Placental pericyte (primary cell): ENCODE measurements around the gene TRIM60. TPM values are rescaled to one million over a fixed set of nuclear protein-coding genes. Genes with fewer than 3 reads are reported as not detected.

Experiments used
- small RNA-seq: library from RNA; depleted of rRNA; stranded (forward); fragments of <200 nt; gene quantifications from one replicate; pipeline ENCODE3, GENCODE V24; 2012; ENCODE audit warnings: low replicate concordance
- total RNA-seq: library from RNA; depleted of rRNA; stranded (reverse); fragments of >200 nt; gene quantifications from 2 replicates; pipeline ENCODE4 v1.2.3, GENCODE V29; 2012

Gene TRIM60
- 0.88 and 1.1 TPM in 2 replicates for total RNA-seq

DNA sequence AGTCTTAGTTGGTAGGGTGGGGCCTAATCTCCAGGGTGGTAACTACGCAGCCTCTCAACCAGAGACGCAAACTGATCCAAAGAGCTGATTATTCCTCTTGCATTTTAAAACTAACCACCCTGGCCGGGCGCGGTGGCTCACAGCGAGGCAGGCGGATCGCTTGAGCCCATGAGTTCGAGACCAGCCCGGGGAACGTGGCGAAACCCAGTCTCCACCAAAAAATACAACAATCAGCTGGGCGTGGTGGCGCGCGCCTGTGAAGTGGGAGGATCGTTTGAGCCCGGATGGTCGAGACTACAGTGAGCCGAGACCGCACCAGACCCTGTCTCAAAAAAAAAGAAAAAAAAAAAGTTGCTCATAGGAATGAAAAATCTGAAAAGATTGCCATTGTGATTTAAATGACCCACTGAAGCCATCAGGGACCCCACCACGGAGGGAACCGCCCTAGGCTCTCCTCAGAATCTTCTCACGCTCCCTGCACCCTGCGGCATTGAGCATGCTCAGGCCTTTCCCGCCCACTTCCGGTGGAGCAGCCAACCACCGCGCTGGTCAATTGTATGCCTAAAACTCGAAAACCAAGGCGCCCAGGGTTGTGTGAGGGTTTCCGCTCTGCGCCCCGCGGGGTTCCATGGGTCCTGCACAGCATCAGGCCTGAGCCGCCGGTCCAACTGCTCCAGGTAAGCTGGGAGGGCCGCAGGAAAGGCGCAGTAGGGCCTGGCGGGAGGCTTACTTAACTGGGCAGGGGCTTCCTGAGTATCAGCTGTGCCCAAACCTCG, at the start of gene TRIM60:
TRIM60 (plus strand) TSS at position 564 of the 776 bp plus-strand sequence. CDS start 8,074 bp downstream, outside the sequence.

DNA sequence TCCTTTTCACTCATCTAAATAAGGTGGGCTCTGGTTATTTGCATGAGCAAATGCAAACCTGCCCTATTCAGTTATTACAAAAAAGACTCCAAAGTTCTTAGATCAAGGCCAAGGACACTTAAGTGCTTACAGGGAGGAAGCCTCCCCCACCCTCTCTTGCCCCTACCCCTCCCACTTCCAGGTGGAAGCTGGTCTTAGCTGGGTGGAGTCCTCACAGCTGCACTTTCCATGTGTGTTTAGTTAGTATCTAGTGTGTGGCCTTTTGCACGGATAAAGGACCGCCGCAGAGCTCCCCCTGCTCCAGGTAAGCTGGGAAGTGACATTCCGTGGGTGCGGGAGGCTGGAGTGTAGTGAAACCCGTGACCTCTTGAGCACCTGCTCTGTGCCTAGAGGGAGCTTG, 21.8 kb downstream of the TRIM60 start, which contains the start of gene TRIM75:
TRIM75 (plus strand) TSS at position 222 of the 400 bp plus-strand sequence. CDS start 5,282 bp downstream, outside the sequence.

Small RNA genes lying within 50 kb of the gene (small RNA-seq; reads per million reads assigned to genes)
- not detected for gene AC106872.12

Other genes starting within 250 kb of the TRIM60 start
- gene APELA, start 154.8 kb upstream of the TRIM60 start, total RNA-seq: not detected in 2 replicates
- 2.7 and 4.2 TPM in 2 replicates for gene TRIM61, start 54.3 kb upstream of the TRIM60 start, total RNA-seq
- gene TRIM75, start 21.9 kb downstream of the TRIM60 start, total RNA-seq: under 0.01 and 0.43 TPM in 2 replicates
- gene TMEM192, start 80.9 kb downstream of the TRIM60 start, total RNA-seq: 12.0 and 15.1 TPM in 2 replicates
- 18.3 and 20.1 TPM in 2 replicates for gene KLHL2, start 175.6 kb downstream of the TRIM60 start, total RNA-seq